GM21390 (cell line): ENCODE data around the gene PRELID2.
A peak's percentile ranks its signal among the peaks of the same experiment; 100 is the strongest.
"Not testable (repeated sequence)": the region's sequence is repeated elsewhere in the genome, so short reads cannot be mapped to it uniquely, and the experiment has no call there.

Experiments used
- ATAC-seq: cut with Tn5 transposase; IDR thresholded peaks from one replicate; pipeline ENCODE4 v1.9.1; 2021; ENCODE audit not compliant: unreplicated experiment

Gene PRELID2

DNA sequence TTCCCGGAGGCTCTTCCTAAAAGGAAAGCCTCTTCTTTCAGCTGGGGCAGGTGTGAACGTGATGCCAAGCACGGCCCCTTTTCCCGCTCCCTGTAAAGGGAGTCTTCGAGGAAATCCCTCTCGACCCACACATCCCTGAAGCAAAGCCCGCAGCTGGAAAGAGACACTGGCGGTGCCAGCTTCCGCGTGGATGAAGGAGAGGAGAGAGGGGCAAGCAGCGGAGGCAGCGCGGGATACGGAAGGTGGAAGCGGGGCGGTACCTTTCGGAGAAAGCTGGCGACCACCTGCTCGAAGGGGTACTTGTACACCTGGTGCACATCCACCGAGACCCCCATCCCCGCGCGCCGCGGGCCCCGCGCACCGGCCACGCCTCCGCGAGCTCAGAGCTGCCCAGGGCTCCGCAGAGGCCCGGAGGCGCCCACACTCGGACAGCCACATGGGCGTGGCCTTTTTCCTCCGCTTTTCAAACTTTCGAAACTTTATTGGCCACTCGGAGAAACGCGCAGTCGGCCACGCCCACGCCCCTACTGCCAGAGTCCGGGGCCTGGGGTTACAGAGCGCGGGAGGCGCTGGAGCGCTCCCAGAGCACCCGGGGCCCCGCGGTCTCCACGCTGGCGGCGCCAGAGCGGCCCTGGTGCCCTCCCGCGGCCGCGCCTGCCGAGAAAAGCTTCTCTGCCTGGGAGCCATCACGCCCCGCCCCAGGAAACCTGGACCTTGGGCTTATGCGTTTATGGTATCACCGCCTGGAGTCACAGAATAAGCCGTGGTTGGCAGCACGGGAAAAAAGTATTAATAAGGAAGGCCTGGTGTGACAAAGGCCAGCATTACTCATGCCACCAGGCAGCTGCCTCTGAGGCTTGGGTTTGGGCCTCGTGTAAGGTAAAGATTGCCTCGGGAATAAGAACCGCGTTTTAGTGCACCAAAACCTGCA lies at the start of gene PRELID2:
PRELID2 (minus strand) TSS at position 426 of the 931 bp plus-strand sequence; CDS start at position 335, 91 bp downstream.
- peak; percentile 84 for ATAC-seq

- no peak for ATAC-seq
Measured at GRCh38 chr5:145874765-145875164, 39.6 kb upstream of the PRELID2 start.

DNA sequence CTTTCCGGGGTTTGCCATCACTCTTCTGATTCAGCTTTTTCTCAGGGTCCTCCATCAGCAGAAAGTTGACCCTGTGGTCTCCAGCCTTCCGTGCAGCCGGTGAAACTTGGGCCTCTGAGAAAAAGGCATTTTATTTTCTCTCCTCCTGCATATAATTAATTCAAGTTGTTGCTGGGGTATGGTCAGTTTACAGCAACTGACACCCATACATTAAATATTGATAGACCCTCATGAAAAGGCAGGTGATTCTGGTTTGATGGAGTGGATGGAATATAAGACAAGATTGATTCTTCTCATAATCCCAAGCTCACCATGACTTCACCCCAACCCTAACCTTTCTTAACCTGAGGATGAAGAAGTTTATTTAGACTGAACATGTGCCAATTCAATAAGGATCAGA lies 37.8 kb upstream of the PRELID2 start, which contains the start of gene GRXCR2:
GRXCR2 (minus strand) TSS at position 101 of the 400 bp plus-strand sequence; CDS start at position 55, 46 bp downstream.
- ATAC-seq: no peak

GRCh38 chr5:145872486-145872885 lies 37.3 kb upstream of the PRELID2 start:
- no peak for ATAC-seq

DNA sequence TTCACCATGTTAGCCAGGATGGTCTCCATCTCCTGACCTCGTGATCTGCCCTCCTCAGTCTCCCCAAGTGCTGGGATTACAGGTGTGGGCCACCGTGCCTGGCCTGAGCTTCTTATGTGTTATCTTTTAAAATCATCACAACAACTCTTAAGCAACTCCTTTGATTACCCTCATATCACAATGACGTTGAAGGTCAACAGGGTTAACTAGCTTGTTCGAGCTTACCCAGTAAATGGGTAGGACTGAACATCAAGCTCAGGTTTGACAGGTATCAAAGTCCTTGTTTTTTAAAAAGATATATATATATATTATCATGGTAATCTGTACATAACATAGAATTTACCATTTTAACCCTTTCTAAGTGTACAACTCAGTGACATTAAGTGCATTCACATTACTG lies 34.6 kb upstream of the PRELID2 start:
- ATAC-seq: no peak

DNA sequence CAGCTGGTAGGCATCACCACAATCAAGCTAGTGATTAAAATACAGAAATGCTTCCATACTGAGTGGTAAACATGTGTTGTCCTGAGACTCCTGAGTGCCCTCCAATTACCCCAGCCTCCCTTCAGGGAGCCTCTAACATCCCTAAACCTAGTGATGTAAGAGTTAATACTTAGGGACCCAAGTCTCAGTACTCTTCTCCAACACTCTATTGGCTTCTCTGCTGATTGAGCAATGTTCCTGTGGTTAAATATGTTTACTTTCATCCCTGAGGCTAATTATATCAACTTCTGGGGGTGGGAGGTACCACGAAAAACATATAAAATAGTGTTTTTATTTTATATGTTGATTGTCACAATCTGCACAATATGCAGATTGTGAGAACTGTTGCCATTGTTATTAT lies 32.7 kb upstream of the PRELID2 start:
- ATAC-seq: no peak

DNA sequence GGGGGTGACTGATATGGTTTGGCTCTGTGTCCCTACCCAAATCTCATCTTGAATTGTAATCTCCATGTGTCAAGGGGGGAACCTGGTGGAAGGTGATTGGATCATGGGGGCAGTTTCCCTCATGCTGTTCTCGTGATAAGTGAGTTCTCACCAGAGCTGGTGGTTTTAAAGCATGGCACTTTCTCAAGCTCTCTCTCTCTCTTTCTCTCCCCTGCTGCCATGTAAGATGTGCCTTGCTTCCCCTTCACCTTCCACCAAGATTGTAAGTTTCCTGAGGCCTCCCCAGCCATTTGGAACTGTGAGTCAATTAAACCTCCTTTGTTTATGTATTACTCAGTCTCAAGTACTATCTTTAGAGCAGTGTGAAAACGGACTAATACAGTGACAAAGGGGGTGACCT lies 29.3 kb upstream of the PRELID2 start:
- not testable (repeated sequence) for ATAC-seq

DNA sequence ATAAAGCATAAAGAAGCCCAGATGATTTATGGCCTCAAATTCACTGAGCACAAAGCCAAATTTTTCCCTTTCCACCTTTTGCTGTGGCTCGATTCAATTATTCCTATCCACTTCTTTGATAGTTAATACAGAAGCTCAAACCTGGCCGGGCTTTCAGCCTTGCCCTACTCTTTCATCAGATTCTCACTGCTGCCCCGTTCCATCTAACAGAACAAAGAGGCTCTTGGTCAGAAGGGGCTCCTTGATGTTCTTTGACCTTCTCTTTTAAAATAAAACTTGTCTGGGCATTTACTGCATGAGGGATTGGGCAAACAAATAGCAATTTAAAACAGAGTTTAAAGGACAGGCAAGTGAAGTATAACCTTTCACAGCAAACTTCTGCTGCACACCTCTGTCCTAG lies 27.9 kb upstream of the PRELID2 start:
- ATAC-seq: no peak

GRCh38 chr5:145859897-145860296 lies 24.8 kb upstream of the PRELID2 start:
- ATAC-seq: no peak

GRCh38 chr5:145859453-145859852 lies 24.3 kb upstream of the PRELID2 start:
- ATAC-seq: no peak

- no peak for ATAC-seq
Measured at GRCh38 chr5:145858959-145859358, 23.8 kb upstream of the PRELID2 start.

DNA sequence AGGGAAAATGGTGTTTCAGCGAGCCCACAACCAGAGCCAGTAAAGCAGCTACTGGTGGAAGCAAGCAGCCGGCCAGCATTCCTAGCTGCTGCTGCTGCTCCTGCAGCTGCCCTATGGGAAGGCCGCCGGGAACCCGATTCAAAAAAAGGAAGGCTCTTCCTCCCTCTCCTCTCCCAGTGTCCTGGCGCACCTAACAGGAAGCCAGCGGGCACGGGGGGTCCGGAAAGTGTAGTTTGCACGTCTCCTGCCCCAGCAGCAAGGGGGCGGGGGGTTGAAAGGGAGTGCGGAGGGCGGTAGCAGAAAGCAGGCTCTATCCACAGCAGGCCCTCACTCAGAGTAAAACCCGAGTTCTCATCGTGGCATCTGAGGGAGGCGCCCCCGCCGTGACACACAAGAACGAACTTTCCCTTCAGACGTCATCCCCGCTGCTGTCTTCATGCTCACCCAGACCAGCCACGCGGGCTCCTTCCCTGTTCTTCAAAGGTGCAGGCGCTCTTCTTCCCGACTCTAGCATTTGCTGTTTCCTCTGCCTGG lies 21.2 kb upstream of the PRELID2 start:
- no peak for ATAC-seq

GRCh38 chr5:145855763-145856267 lies 20.7 kb upstream of the PRELID2 start:
- no peak for ATAC-seq

GRCh38 chr5:145854651-145855258 lies 19.6 kb upstream of the PRELID2 start:
- no peak for ATAC-seq

GRCh38 chr5:145853781-145854376 lies 18.7 kb upstream of the PRELID2 start:
- ATAC-seq: no peak

DNA sequence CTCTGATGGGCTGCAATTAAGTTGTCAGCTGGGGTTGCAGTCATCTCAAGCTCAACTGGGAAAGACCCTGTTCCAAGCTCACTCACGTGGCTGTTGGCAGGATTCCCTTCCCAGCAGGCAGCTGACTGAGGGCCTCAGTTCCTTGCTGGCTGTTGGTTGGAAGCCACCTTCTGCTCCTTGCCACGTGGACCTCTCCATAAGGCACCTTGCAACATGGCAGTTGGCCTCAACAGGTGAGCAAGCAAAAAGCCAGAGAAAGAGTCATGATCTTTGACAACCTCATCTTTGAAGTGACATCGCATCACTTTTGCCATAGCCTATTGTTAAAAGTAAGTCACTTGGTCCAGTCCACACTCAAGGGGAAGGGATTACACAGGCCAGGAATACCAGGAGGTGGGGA lies 17.8 kb upstream of the PRELID2 start:
- ATAC-seq: no peak

- no peak for ATAC-seq
Measured at GRCh38 chr5:145848854-145849253, 13.7 kb upstream of the PRELID2 start.

DNA sequence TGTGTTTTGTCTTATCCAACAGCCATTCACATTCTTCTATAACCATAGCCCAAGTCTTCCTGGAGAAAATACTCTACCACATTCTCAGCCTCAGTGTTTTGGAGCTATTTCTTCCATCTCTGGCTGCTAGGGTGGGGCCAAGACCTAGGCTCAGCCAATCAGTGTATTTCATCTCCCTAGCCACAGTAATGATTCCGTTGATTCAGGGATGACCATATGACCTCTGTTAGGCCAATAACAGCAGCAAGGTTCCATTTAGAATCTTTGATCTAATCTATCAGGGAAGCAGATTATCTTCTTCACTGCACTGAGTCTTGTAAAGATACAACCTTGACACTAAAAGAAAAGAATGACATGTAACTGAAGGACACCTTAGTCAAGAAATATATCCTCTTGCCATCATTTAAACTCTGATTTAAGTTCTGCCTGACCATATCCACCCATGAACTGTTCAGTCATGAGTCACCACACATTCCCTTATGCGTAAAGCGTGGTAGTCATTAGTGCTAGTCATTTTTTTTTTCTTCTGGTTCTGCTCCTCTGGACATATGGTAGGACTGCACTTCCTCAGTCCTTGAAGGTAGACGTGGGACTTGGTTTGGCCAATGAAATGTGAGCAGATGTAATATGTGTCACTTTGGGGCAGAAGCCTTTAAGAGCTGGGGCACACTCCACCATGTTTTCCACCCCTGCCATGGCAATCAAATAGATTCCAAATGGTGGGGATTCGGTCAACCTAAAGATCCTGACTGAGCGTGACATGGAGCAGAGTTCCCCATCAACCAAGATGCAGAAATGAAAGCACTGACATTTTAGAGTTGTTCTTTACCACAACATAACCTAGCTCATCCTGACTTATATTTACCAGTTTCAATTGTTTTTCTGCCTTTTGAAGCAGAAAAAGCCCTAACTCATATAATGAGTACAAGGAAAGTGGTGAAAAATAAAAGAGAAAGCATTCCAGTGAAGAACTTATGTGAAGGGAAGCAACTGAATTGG lies 12.7 kb upstream of the PRELID2 start:
- ATAC-seq: no peak

GRCh38 chr5:145846081-145846480 lies 10.9 kb upstream of the PRELID2 start:
- no peak for ATAC-seq

- ATAC-seq: no peak
Measured at GRCh38 chr5:145841299-145841698, 6.2 kb upstream of the PRELID2 start.
